ENCODE results near the gene PHLDA3. TPM values are rescaled to one million over a fixed set of nuclear protein-coding genes. Genes with fewer than 3 reads are reported as not detected.

The PHLDA3 gene
- polyA plus RNA-seq, 1 donor from 2014 or later, result 35.1 TPM

GRCh38 chr1:201424146-201424545 lies 44.8 kb downstream of the PHLDA3 start:
- Histone ChIP-seq H3K27me3 (ENCODE audit: insufficient read depth, low read depth, low read length) (no peaks in the 10 kb centered on the region), H3K9me2 (ENCODE audit: insufficient read depth, low read length) (no peaks in the 10 kb centered on the region), H3F3A (ENCODE audit: insufficient read depth, low read length, poor library complexity, severe bottlenecking) (no peaks in the 10 kb centered on the region), H4K20me1 (ENCODE audit: insufficient read depth) (no peaks in the 10 kb centered on the region), H3K79me2 (replicated peaks; ENCODE audit: insufficient read depth, low read length) (no peaks in the 10 kb centered on the region), H2AFZ (ENCODE audit: low read depth, low read length) (no peak overlapping the region), H3K9ac (ENCODE audit: low read length) (no peak overlapping the region), H3K4me2 (ENCODE audit: low read length) (no peak overlapping the region), H3K4me3 (ENCODE audit: low read length) (no peak overlapping the region), H3K27ac (ENCODE audit: low read length) (no peak overlapping the region), H3K9me3 (ENCODE audit: low read length) (no peaks in the 10 kb centered on the region), H3K36me3 (ENCODE audit: insufficient read depth, low read length) (no peaks in the 10 kb centered on the region)
- TF ChIP-seq REST (IDR thresholded peaks at IDR 0.05; ENCODE audit: borderline replicate concordance), result no peak
- no peak for TF ChIP-seq MXI1 (conservative IDR thresholded peaks at IDR 0.05; ENCODE audit: poor library complexity, severe bottlenecking)
- TF ChIP-seq SMC3 (conservative IDR thresholded peaks at IDR 0.05; ENCODE audit: poor library complexity), result no peak
- no peak for TF ChIP-seq TAF1 (IDR thresholded peaks at IDR 0.05; ENCODE audit: low read depth)
- TF ChIP-seq EZH2 (IDR thresholded peaks at IDR 0.05; ENCODE audit: borderline replicate concordance, insufficient read depth, low read length, poor library complexity, severe bottlenecking), result no peak

DNA sequence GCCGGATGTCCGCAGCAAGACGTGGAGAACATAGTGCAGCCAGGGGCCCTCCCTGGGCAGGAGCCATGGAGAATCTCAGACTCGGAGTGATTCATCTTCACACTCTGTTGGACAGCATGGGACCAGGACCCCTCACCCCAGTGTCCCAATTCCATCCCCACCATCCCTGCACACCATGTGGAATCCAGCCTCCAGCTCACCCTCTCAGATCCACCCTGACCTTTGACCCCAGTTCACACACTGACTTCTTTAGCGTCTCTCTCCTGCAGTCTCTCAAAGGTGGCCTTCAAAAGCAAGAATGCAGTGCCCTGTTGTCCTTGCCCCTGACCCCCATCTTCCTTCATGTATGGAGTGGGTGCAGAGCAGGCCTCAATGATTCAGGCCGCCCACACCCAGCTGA lies 45.3 kb downstream of the PHLDA3 start:
- H3F3A ChIP-seq (ENCODE audit: insufficient read depth, low read length, poor library complexity, severe bottlenecking), result no peaks in the 10 kb centered on the region
- H3K9me3 ChIP-seq (ENCODE audit: low read length), result no peaks in the 10 kb centered on the region
- no peak overlapping the region for H2AFZ ChIP-seq (ENCODE audit: low read depth, low read length)
- H3K27ac ChIP-seq (ENCODE audit: low read length), result no peak overlapping the region
- H3K27me3 ChIP-seq (ENCODE audit: insufficient read depth, low read depth, low read length), result no peaks in the 10 kb centered on the region
- no peaks in the 10 kb centered on the region for H4K20me1 ChIP-seq (ENCODE audit: insufficient read depth)
- no peak for TF ChIP-seq MXI1 (conservative IDR thresholded peaks at IDR 0.05; ENCODE audit: poor library complexity, severe bottlenecking)
- TF ChIP-seq RAD21 (conservative IDR thresholded peaks at IDR 0.05), result no peak
- no peak for TF ChIP-seq REST (IDR thresholded peaks at IDR 0.05; ENCODE audit: borderline replicate concordance)
- TF ChIP-seq EP300 (conservative IDR thresholded peaks at IDR 0.05; ENCODE audit: poor library complexity, severe bottlenecking), result no peak
- TF ChIP-seq SMC3 (conservative IDR thresholded peaks at IDR 0.05; ENCODE audit: poor library complexity), result no peak
- TF ChIP-seq POLR2AphosphoS5 (IDR thresholded peaks at IDR 0.05), result no peak
- no peak for TF ChIP-seq CTCF (IDR thresholded peaks at IDR 0.05; ENCODE audit: poor library complexity, severe bottlenecking)
- no peak for TF ChIP-seq TAF1 (IDR thresholded peaks at IDR 0.05; ENCODE audit: low read depth)
- TF ChIP-seq EZH2 (IDR thresholded peaks at IDR 0.05; ENCODE audit: borderline replicate concordance, insufficient read depth, low read length, poor library complexity, severe bottlenecking), result no peak
- H3K79me2 ChIP-seq (replicated peaks; ENCODE audit: insufficient read depth, low read length), result no peaks in the 10 kb centered on the region
- H3K4me3 ChIP-seq (ENCODE audit: low read length), result no peak overlapping the region
- H3K36me3 ChIP-seq (ENCODE audit: insufficient read depth, low read length), result no peaks in the 10 kb centered on the region
- H3K4me2 ChIP-seq (ENCODE audit: low read length), result no peak overlapping the region
- H3K9me2 ChIP-seq (ENCODE audit: insufficient read depth, low read length), result no peaks in the 10 kb centered on the region
- no peak overlapping the region for H3K9ac ChIP-seq (ENCODE audit: low read length)
